Kidney capillary endothelial cell (primary cell): ENCODE data around the gene SPDEF.
A peak's percentile ranks its signal among the peaks of the same experiment; 100 is the strongest.

ENCODE experiments used
- DNase-seq: peaks from one replicate; pipeline ENCODE4 v3.0.0-alpha.2; 2018; ENCODE audit warnings: low spot score

The SPDEF gene

GRCh38 chr6:34527751-34528670 is 28.1 kb downstream of the SPDEF start:
- DNase-seq = no peak

- DNase-seq = peak; percentile 84
These were observed 29.0 kb downstream of the SPDEF start for GRCh38 chr6:34526992-34527728.

GRCh38 chr6:34526241-34526972 is 29.7 kb downstream of the SPDEF start:
- peak; percentile 8 for DNase-seq

- DNase-seq = no peak
These were observed 30.5 kb downstream of the SPDEF start for GRCh38 chr6:34525431-34526175.

- DNase-seq = no peak
These were observed 31.2 kb downstream of the SPDEF start for GRCh38 chr6:34524971-34525370.

GRCh38 chr6:34524499-34524898 is 31.6 kb downstream of the SPDEF start:
- no peak for DNase-seq

GRCh38 chr6:34523441-34524206 is 32.5 kb downstream of the SPDEF start:
- DNase-seq = no peak

GRCh38 chr6:34522761-34523160 is 33.4 kb downstream of the SPDEF start:
- DNase-seq = no peak

GRCh38 chr6:34521463-34522285 is 34.5 kb downstream of the SPDEF start:
- DNase-seq = no peak

- no peak for DNase-seq
These were observed 35.3 kb downstream of the SPDEF start for GRCh38 chr6:34520645-34521462.

- DNase-seq = no peak
These were observed 36.0 kb downstream of the SPDEF start for GRCh38 chr6:34519971-34520644.

GRCh38 chr6:34518669-34519365 is 37.3 kb downstream of the SPDEF start:
- no peak for DNase-seq

- no peak for DNase-seq
These were observed 38.2 kb downstream of the SPDEF start for GRCh38 chr6:34517966-34518365.

- no peak for DNase-seq
These were observed 38.7 kb downstream of the SPDEF start for GRCh38 chr6:34517461-34517881.

- DNase-seq = no peak
These were observed 39.5 kb downstream of the SPDEF start for GRCh38 chr6:34516391-34517324.

GRCh38 chr6:34515473-34516387 is 40.4 kb downstream of the SPDEF start:
- DNase-seq = no peak
